ENCODE results near the gene FRMD3. TPM values are rescaled to one million over a fixed set of nuclear protein-coding genes. Genes with fewer than 3 reads are reported as not detected.

Gene FRMD3
- total and polyA plus RNA-seq, 4 donors, result 1.8 to 7.4 (median 6.0) TPM

GRCh38 chr9:83336706-83337105 is 201.5 kb downstream of the FRMD3 start:
- Histone ChIP-seq H3K4me3 (ENCODE audit: low read length in 2 of 2) (no peak overlapping the region), H3K9me3 (ENCODE audit: control insufficient read depth, low read length) (no peaks in the 10 kb centered on the region), H3K27me3 (ENCODE audit: control insufficient read depth in 1 of 2, insufficient read depth in 2 of 2, low read length in 1 of 2) (no peaks in the 10 kb centered on the region), H3K36me3 (ENCODE audit: control insufficient read depth in 1 of 2, insufficient read depth in 2 of 2, low read length in 1 of 2) (no peaks in the 10 kb centered on the region), H3K27ac (ENCODE audit: low read depth in 1 of 2, low read length in 2 of 2) (no peak overlapping the region), H3K4me1 (ENCODE audit: control insufficient read depth in 1 of 2, insufficient read depth in 2 of 2, low read length in 2 of 2) (no peaks in the 10 kb centered on the region)
- WGBS, 2 donors, result 75 to 87% methylated on average over 1 of the region's 1 CpG
- ATAC-seq (ENCODE audit: low FRiP score), result no peak
- intact Hi-C loops (cut with DNase I), result no loop called here
- DNase-seq, result no peak

DNA sequence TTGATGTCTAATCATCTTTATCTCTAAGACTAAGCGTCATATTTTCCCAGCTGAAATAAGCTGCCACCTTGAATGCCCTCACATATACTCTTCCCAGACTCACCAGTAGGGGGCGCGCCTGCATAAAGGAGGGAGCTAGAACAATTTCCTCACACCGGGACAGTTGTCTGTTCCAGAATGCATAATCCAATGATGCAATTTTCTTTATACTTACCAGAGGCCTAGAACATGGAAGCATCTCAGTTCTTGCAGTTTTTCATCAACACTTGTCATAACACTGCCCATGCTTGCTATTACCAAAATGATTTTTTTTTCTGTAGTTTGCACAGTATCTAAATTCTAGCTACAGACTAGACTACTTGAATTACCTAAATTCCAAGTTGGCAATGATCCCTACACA is 203.9 kb downstream of the FRMD3 start:
- H3K36me3 ChIP-seq (ENCODE audit: control insufficient read depth in 1 of 2, insufficient read depth in 2 of 2, low read length in 1 of 2), result no peaks in the 10 kb centered on the region
- intact Hi-C loops (cut with DNase I), result loop anchor here (2.0 to 5.0 kb wide), 3 partner anchors 210 to 263 kb away; no protein-coding TSS in a partner anchor
- no peaks in the 10 kb centered on the region for H3K9me3 ChIP-seq (ENCODE audit: control insufficient read depth, low read length)
- no peaks in the 10 kb centered on the region for H3K27me3 ChIP-seq (ENCODE audit: control insufficient read depth in 1 of 2, insufficient read depth in 2 of 2, low read length in 1 of 2)
- no peak overlapping the region for H3K4me3 ChIP-seq (ENCODE audit: low read length in 2 of 2)
- DNase-seq (peak; percentile 86 to 93), ATAC-seq (ENCODE audit: low FRiP score) (peak; percentile 92)
- H3K27ac ChIP-seq (ENCODE audit: low read depth in 1 of 2, low read length in 2 of 2), result no peak overlapping the region
- no peaks in the 10 kb centered on the region for H3K4me1 ChIP-seq (ENCODE audit: control insufficient read depth in 1 of 2, insufficient read depth in 2 of 2, low read length in 2 of 2)
- WGBS, 2 donors, result 0 to 2% methylated on average over 4 of the region's 4 CpGs

DNA sequence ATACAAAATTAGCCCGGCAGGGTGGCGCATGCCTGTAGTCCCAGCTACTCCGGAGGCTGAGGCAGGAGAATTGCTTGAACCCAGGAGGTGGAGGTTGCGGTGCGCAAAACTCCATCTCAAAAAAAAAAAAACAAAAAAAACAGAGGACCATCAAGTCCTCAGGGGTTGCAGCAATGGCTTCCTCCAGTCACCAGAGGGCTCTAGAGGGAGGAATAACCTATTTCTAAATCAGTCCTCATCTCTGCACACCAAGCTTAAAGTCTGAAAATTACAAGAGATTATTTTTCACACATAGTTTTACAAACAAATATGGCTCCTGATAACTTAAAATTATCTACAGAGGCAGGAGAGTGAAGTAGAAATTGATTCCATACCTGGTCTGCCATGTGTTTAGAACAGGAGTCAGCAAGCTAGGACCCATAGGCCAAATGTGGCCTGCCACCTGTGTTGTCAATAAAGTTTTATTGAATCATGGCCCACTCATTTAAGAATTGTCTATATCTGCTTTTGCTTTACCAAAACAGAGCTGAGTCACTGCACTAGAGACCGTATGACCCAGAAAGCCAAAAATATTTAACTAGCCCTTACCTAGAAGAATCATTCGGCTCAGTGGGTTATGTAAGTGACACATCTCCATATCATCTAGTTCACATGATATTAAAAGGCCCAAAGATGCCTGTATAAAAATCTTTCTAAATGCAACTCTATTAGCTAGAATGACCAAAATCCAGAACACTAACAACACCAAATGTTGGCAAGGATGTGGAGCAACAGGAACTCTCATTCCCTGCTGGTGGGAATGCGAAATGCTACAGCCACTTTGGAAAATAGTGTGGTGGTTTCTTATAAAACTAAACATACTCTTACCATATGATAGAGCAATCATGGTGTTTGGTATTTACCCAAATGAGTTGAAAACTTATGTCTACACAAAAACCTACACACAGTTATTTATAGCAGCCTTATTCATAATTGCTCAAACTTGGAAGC is 207.7 kb downstream of the FRMD3 start:
- WGBS, 2 donors, result 97 to 98% methylated on average over 8 of the region's 8 CpGs
- Histone ChIP-seq H3K27me3 (ENCODE audit: control insufficient read depth in 1 of 2, insufficient read depth in 2 of 2, low read length in 1 of 2) (no peaks in the 10 kb centered on the region), H3K27ac (ENCODE audit: low read depth in 1 of 2, low read length in 2 of 2) (no peak overlapping the region), H3K4me3 (ENCODE audit: low read length in 2 of 2) (no peak overlapping the region), H3K36me3 (ENCODE audit: control insufficient read depth in 1 of 2, insufficient read depth in 2 of 2, low read length in 1 of 2) (no peaks in the 10 kb centered on the region), H3K4me1 (ENCODE audit: control insufficient read depth in 1 of 2, insufficient read depth in 2 of 2, low read length in 2 of 2) (no peaks in the 10 kb centered on the region), H3K9me3 (ENCODE audit: control insufficient read depth, low read length) (no peaks in the 10 kb centered on the region)
- no peak for DNase-seq
- intact Hi-C loops (cut with DNase I), result loop anchor here in 1 of 2 donors (5.0 kb wide), 1 partner anchor 267 kb away; no protein-coding TSS in a partner anchor
- no peak for ATAC-seq (ENCODE audit: low FRiP score)

DNA sequence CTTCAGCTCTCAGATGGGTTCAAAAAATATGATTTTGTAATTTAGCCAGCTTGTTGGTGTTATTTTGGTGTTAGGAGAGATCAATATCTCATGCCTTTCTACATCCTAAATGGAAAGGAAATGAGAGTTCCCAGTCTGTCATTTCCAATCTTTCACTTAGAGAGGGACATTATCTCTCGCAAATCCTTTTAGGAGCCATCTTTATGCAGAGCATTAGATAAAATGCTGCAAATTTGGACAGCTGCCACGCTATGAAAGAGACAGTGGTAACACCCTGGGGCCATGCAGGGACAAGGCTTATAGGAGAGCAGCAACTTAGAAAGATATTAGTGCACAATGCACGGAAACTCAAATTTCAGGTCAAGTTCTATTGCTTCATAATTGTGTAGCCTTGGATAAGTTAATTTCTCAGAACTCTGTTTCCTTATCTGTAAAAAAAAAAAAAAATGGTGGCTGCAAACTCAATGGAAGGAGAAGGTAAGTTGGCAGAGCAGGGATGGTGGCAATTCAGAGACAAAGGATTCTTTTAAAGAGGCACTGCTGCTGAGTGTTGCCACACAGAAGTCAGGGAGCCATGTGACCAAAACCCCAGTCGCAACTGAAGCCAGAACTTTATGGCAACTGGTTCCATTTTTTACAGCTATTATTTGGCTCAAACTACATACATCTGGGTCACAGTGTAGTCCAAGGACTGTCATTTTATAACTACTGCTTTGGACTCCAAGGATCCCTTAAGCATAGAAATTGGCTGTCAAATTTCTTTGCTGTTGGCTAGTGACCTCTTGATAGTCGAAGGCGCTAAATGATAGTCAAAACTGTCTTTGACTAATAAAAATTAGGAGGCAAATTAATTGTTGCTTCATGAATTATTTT is 210.2 kb downstream of the FRMD3 start:
- Histone ChIP-seq H3K9me3 (ENCODE audit: control insufficient read depth, low read length) (no peaks in the 10 kb centered on the region), H3K27ac (ENCODE audit: low read depth in 1 of 2, low read length in 2 of 2) (no peak overlapping the region), H3K4me1 (ENCODE audit: control insufficient read depth in 1 of 2, insufficient read depth in 2 of 2, low read length in 2 of 2) (no peaks in the 10 kb centered on the region), H3K27me3 (ENCODE audit: control insufficient read depth in 1 of 2, insufficient read depth in 2 of 2, low read length in 1 of 2) (no peaks in the 10 kb centered on the region), H3K4me3 (ENCODE audit: low read length in 2 of 2) (no peak overlapping the region), H3K36me3 (ENCODE audit: control insufficient read depth in 1 of 2, insufficient read depth in 2 of 2, low read length in 1 of 2) (no peaks in the 10 kb centered on the region)
- DNase-seq (no peak), ATAC-seq (ENCODE audit: low FRiP score) (no peak)
- intact Hi-C loops (cut with DNase I), result no loop called here
- WGBS, 2 donors, result 77% methylated on average over 6 of the region's 6 CpGs

GRCh38 chr9:83327323-83327722 is 210.9 kb downstream of the FRMD3 start:
- H3K27me3 ChIP-seq (ENCODE audit: control insufficient read depth in 1 of 2, insufficient read depth in 2 of 2, low read length in 1 of 2), result no peaks in the 10 kb centered on the region
- no peak overlapping the region for H3K4me3 ChIP-seq (ENCODE audit: low read length in 2 of 2)
- no peaks in the 10 kb centered on the region for H3K36me3 ChIP-seq (ENCODE audit: control insufficient read depth in 1 of 2, insufficient read depth in 2 of 2, low read length in 1 of 2)
- H3K9me3 ChIP-seq (ENCODE audit: control insufficient read depth, low read length), result no peaks in the 10 kb centered on the region
- DNase-seq (no peak), ATAC-seq (ENCODE audit: low FRiP score) (no peak)
- 41 to 65% methylated on average over 3 of the region's 3 CpGs for WGBS, 2 donors
- H3K4me1 ChIP-seq (ENCODE audit: control insufficient read depth in 1 of 2, insufficient read depth in 2 of 2, low read length in 2 of 2), result no peaks in the 10 kb centered on the region
- H3K27ac ChIP-seq (ENCODE audit: low read depth in 1 of 2, low read length in 2 of 2), result no peak overlapping the region
- intact Hi-C loops (cut with DNase I), result no loop called here

GRCh38 chr9:83323148-83323547 is 215.1 kb downstream of the FRMD3 start:
- DNase-seq, result no peak
- WGBS, 2 donors, result 94 to 96% methylated on average over 3 of the region's 3 CpGs
- Histone ChIP-seq H3K27ac (ENCODE audit: low read depth in 1 of 2, low read length in 2 of 2) (no peak overlapping the region), H3K9me3 (ENCODE audit: control insufficient read depth, low read length) (no peaks in the 10 kb centered on the region), H3K36me3 (ENCODE audit: control insufficient read depth in 1 of 2, insufficient read depth in 2 of 2, low read length in 1 of 2) (no peaks in the 10 kb centered on the region), H3K27me3 (ENCODE audit: control insufficient read depth in 1 of 2, insufficient read depth in 2 of 2, low read length in 1 of 2) (no peaks in the 10 kb centered on the region), H3K4me1 (ENCODE audit: control insufficient read depth in 1 of 2, insufficient read depth in 2 of 2, low read length in 2 of 2) (no peaks in the 10 kb centered on the region), H3K4me3 (ENCODE audit: low read length in 2 of 2) (no peak overlapping the region)
- intact Hi-C loops (cut with DNase I), result no loop called here
- no peak for ATAC-seq (ENCODE audit: low FRiP score)

- Histone ChIP-seq H3K36me3 (ENCODE audit: control insufficient read depth in 1 of 2, insufficient read depth in 2 of 2, low read length in 1 of 2) (no peaks in the 10 kb centered on the region), H3K9me3 (ENCODE audit: control insufficient read depth, low read length) (no peaks in the 10 kb centered on the region), H3K27ac (ENCODE audit: low read depth in 1 of 2, low read length in 2 of 2) (no peak overlapping the region), H3K4me1 (ENCODE audit: control insufficient read depth in 1 of 2, insufficient read depth in 2 of 2, low read length in 2 of 2) (no peaks in the 10 kb centered on the region), H3K4me3 (ENCODE audit: low read length in 2 of 2) (no peak overlapping the region), H3K27me3 (ENCODE audit: control insufficient read depth in 1 of 2, insufficient read depth in 2 of 2, low read length in 1 of 2) (no peaks in the 10 kb centered on the region)
- DNase-seq (no peak), ATAC-seq (ENCODE audit: low FRiP score) (no peak)
- WGBS, 2 donors, result 93 to 100% methylated on average over 1 of the region's 1 CpG
- intact Hi-C loops (cut with DNase I), result no loop called here
Measured at GRCh38 chr9:83322438-83322837, 215.8 kb downstream of the FRMD3 start.

GRCh38 chr9:83317244-83317643 is 221.0 kb downstream of the FRMD3 start:
- Histone ChIP-seq H3K36me3 (ENCODE audit: control insufficient read depth in 1 of 2, insufficient read depth in 2 of 2, low read length in 1 of 2) (no peaks in the 10 kb centered on the region), H3K27me3 (ENCODE audit: control insufficient read depth in 1 of 2, insufficient read depth in 2 of 2, low read length in 1 of 2) (no peaks in the 10 kb centered on the region), H3K4me1 (ENCODE audit: control insufficient read depth in 1 of 2, insufficient read depth in 2 of 2, low read length in 2 of 2) (no peaks in the 10 kb centered on the region), H3K9me3 (ENCODE audit: control insufficient read depth, low read length) (no peaks in the 10 kb centered on the region), H3K4me3 (ENCODE audit: low read length in 2 of 2) (no peak overlapping the region), H3K27ac (ENCODE audit: low read depth in 1 of 2, low read length in 2 of 2) (no peak overlapping the region)
- intact Hi-C loops (cut with DNase I), result no loop called here
- no peak for DNase-seq
- WGBS, 2 donors, result 49 to 50% methylated on average over 2 of the region's 2 CpGs
- ATAC-seq (ENCODE audit: low FRiP score), result no peak
